Upper lobe of left lung (tissue), 4 donors: Measurements from ENCODE around the gene TTF2.

ENCODE experiments used
- CTCF ChIP-seq, 6 experiments: fragments of 450-650 bp in 4 of 6; fragments of 200-600 bp in 2 of 6; sonication (generic) in 2 of 6; IDR thresholded peaks; one replicate each; pipeline ENCODE4 v1.5.1; 2016 to 2019; ENCODE audit warnings: antibody characterized with exemption in 6 of 6
- POLR2A ChIP-seq, 4 donors: fragments of 450-650 bp; IDR thresholded peaks; one replicate each; pipeline ENCODE4 v1.5.1; 2016 to 2017; ENCODE audit warnings: antibody characterized with exemption in 4 of 4, mild to moderate bottlenecking in 2 of 4

GRCh38 chr1:117116784-117117130 lies 56.6 kb downstream of the TTF2 start:
- TF ChIP-seq CTCF (IDR thresholded peaks at IDR 0.05): no peak
- no peak for TF ChIP-seq POLR2A (IDR thresholded peaks at IDR 0.05)
